Sigmoid colon (tissue), 7 donors: ENCODE measurements around the gene CHRNA10. TPM values are rescaled to one million over a fixed set of nuclear protein-coding genes. Genes with fewer than 3 reads are reported as not detected.
A peak's percentile ranks its signal among the peaks of the same experiment; 100 is the strongest.

Source experiments
- DNase-seq: peaks from one replicate; pipeline ENCODE4 v3.0.0-alpha.2; 2019
- H3K27ac ChIP-seq, 4 donors: fragments of 200-600 bp; sonication (generic); one replicate each; pipeline ENCODE4 v1.5.1; 2016 to 2019; ENCODE audit warnings: mild to moderate bottlenecking in 1 of 4
- H3K27me3 ChIP-seq, 3 donors: fragments of 200-600 bp; sonication (generic); one replicate each; pipeline ENCODE4 v1.5.1; 2019; ENCODE audit warnings: mild to moderate bottlenecking in 1 of 3
- H3K36me3 ChIP-seq, 4 donors: fragments of 200-600 bp; sonication (generic); one replicate each; pipeline ENCODE4 v1.5.1; 2016 to 2019
- H3K4me1 ChIP-seq, 4 donors: fragments of 200-600 bp; sonication (generic); one replicate each; pipeline ENCODE4 v1.5.1; 2017 to 2019
- H3K4me3 ChIP-seq, 4 donors: fragments of 200-600 bp; sonication (generic); one replicate each; pipeline ENCODE4 v1.5.1; 2017 to 2019; ENCODE audit warnings: mild to moderate bottlenecking in 2 of 4, moderate library complexity in 1 of 4
- H3K9me3 ChIP-seq, 4 donors: fragments of 200-600 bp in 3 of 4; sonication (generic) in 3 of 4; one replicate each; pipeline versions ENCODE4 v1.5.1 to v1.6.1; 2013 to 2019
- EP300 ChIP-seq, 4 donors: sonication (generic); formaldehyde crosslinking; IDR thresholded peaks; one replicate each; pipeline ENCODE4 v1.6.1; 2017; ENCODE audit warnings: antibody characterized with exemption in 4 of 4
- POLR2A ChIP-seq, 2 donors: fragments of 450-650 bp; IDR thresholded peaks; one replicate each; pipeline ENCODE4 v1.6.1; 2016; ENCODE audit warnings: antibody characterized with exemption in 2 of 2, mild to moderate bottlenecking in 2 of 2, moderate library complexity in 2 of 2
- POLR2AphosphoS5 ChIP-seq, 4 donors: sonication (generic); formaldehyde crosslinking; IDR thresholded peaks; one replicate each; pipeline ENCODE4 v1.6.1; 2017; ENCODE audit warnings: antibody characterized with exemption in 4 of 4
- WGBS, 2 donors: extraction: QIAGEN DNeasy Blood & Tissue Kit; methylation state at CpG; one replicate each; pipeline ENCODE4 v1.1.7; 2013; 5-methylcytosine and 5-hydroxymethylcytosine counted together
- intact Hi-C: fragments of 100-400 bp; cut with DNase I; formaldehyde crosslinking; loops from one replicate; pipeline ENCODE4 v1.15.1; 2023
- polyA plus RNA-seq, 3 donors: library from polyadenylated mRNA; stranded (reverse); fragments of 200-250 nt; gene quantifications; one replicate each; pipeline ENCODE4 v1.2.3, GENCODE V29; 2013
- small RNA-seq, 3 donors: library from RNA; depleted of rRNA; stranded (forward); fragments of <200 nt; gene quantifications; one replicate each; pipeline ENCODE3, GENCODE V24; 2016
- total RNA-seq, 4 donors: library from RNA; depleted of rRNA; stranded (reverse); fragments of >200 nt; gene quantifications; one replicate each; pipeline ENCODE4 v1.1.0, GENCODE V29; 2016
- TF ChIP-seq, protein P1 (sequence below), 4 experiments: fragments of 450-650 bp in 3 of 4; fragments of 200-600 bp in 1 of 4; IDR thresholded peaks; one replicate each; pipeline ENCODE4 v1.5.1; 2016 to 2019; ENCODE audit warnings: antibody characterized with exemption in 4 of 4, mild to moderate bottlenecking in 3 of 4, moderate library complexity in 2 of 4
- donor health status: healthy with polysubstance abuse.
- donor health status: Bipolar disorder and iron deficiency.
- donor health status: healthy.

CHRNA10 gene
- total and polyA plus RNA-seq, 7 donors: 0.33 to 1.8 (median 0.64) TPM; not detected in 1

- no peaks in the 10 kb centered on the region for H3K9me3 ChIP-seq
- H3K27me3 ChIP-seq: no peaks in the 10 kb centered on the region
- 81 to 84% methylated on average over 8 of the region's 8 CpGs for WGBS, 2 donors
- peak; percentile 55 for DNase-seq
- intact Hi-C loops: no loop called here
- H3K36me3 ChIP-seq: no peaks in the 10 kb centered on the region
- no peak overlapping the region for H3K27ac ChIP-seq
- no peak for TF ChIP-seq POLR2A (IDR thresholded peaks at IDR 0.05)
- TF ChIP-seq EP300 (IDR thresholded peaks at IDR 0.05): no peak
- TF ChIP-seq, protein P1, sequence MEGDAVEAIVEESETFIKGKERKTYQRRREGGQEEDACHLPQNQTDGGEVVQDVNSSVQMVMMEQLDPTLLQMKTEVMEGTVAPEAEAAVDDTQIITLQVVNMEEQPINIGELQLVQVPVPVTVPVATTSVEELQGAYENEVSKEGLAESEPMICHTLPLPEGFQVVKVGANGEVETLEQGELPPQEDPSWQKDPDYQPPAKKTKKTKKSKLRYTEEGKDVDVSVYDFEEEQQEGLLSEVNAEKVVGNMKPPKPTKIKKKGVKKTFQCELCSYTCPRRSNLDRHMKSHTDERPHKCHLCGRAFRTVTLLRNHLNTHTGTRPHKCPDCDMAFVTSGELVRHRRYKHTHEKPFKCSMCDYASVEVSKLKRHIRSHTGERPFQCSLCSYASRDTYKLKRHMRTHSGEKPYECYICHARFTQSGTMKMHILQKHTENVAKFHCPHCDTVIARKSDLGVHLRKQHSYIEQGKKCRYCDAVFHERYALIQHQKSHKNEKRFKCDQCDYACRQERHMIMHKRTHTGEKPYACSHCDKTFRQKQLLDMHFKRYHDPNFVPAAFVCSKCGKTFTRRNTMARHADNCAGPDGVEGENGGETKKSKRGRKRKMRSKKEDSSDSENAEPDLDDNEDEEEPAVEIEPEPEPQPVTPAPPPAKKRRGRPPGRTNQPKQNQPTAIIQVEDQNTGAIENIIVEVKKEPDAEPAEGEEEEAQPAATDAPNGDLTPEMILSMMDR (IDR thresholded peaks at IDR 0.05): no peak
- TF ChIP-seq POLR2AphosphoS5 (IDR thresholded peaks at IDR 0.05): no peak
- H3K4me1 ChIP-seq: no peaks in the 10 kb centered on the region
- H3K4me3 ChIP-seq: no peak overlapping the region
Observed at GRCh38 chr11:3617990-3618389, 53.2 kb downstream of the CHRNA10 start.

- intact Hi-C loops: no loop called here
- no peaks in the 10 kb centered on the region for H3K36me3 ChIP-seq
- DNase-seq: peak; percentile 37
- no peaks in the 10 kb centered on the region for H3K27me3 ChIP-seq
- H3K9me3 ChIP-seq: no peaks in the 10 kb centered on the region
- TF ChIP-seq POLR2AphosphoS5 (IDR thresholded peaks at IDR 0.05) (no peak), POLR2A (IDR thresholded peaks at IDR 0.05) (no peak), EP300 (IDR thresholded peaks at IDR 0.05) (no peak)
- TF ChIP-seq, protein P1 (IDR thresholded peaks at IDR 0.05): no peak
- no peaks in the 10 kb centered on the region for H3K4me1 ChIP-seq
- WGBS, 2 donors: 81% methylated on average over 25 of the region's 25 CpGs
- H3K27ac ChIP-seq: no peak overlapping the region
- H3K4me3 ChIP-seq: no peak overlapping the region
Observed at GRCh38 chr11:3616721-3617460, 54.3 kb downstream of the CHRNA10 start.

GRCh38 chr11:3615998-3616397 lies 55.2 kb downstream of the CHRNA10 start:
- no peaks in the 10 kb centered on the region for H3K36me3 ChIP-seq
- peak; percentile 28 for DNase-seq
- no peak overlapping the region for H3K27ac ChIP-seq
- intact Hi-C loops: no loop called here
- TF ChIP-seq POLR2A (IDR thresholded peaks at IDR 0.05) (no peak), POLR2AphosphoS5 (IDR thresholded peaks at IDR 0.05) (no peak), EP300 (IDR thresholded peaks at IDR 0.05) (no peak)
- TF ChIP-seq, protein P1 (IDR thresholded peaks at IDR 0.05): no peak
- H3K9me3 ChIP-seq: no peaks in the 10 kb centered on the region
- no peaks in the 10 kb centered on the region for H3K27me3 ChIP-seq
- H3K4me3 ChIP-seq: no peak overlapping the region
- 87 to 89% methylated on average over 6 of the region's 6 CpGs for WGBS, 2 donors
- no peaks in the 10 kb centered on the region for H3K4me1 ChIP-seq

Small RNAs within 50 kb of the gene (small RNA-seq; reads per million reads assigned to genes)
- gene RF00019 (0 reads per million in 3 donors), gene RNU6-1143P (0 reads per million in 3 donors)

Other genes with a start within 250 kb of the CHRNA10 start
- gene ART5, start 29.4 kb downstream of the CHRNA10 start, total RNA-seq: under 1 TPM in 1 of 4 donors, not detected in 3; 0.82 TPM
- under 1 TPM in 1 of 3 donors, not detected in 2; 0.17 TPM for gene ART5, start 29.4 kb downstream of the CHRNA10 start, polyA plus RNA-seq
- gene ART1, start 26.3 kb downstream of the CHRNA10 start, total RNA-seq: 1 to 10 TPM in 1 of 4 donors, not detected in 3; 1.1 TPM
- gene ART1, start 26.3 kb downstream of the CHRNA10 start, polyA plus RNA-seq: 1 to 10 TPM in 1 of 3 donors, not detected in 2; 1.2 TPM
- 100 to 1,000 TPM in 3 of 4 donors, 10 to 100 TPM in 1; 83.5 to 158 (median 126) TPM for gene NUP98, start 126.2 kb upstream of the CHRNA10 start, total RNA-seq
- gene NUP98, start 126.2 kb upstream of the CHRNA10 start, polyA plus RNA-seq: 10 to 100 TPM; 14.4 to 33.3 (median 14.6) TPM
- gene PGAP2, start 137.2 kb upstream of the CHRNA10 start, total RNA-seq: 1 to 10 TPM; 3.7 to 7.1 (median 4.5) TPM
- gene PGAP2, start 137.2 kb upstream of the CHRNA10 start, polyA plus RNA-seq: 10 to 100 TPM in 2 of 3 donors, 1 to 10 TPM in 1; 6.9 to 19.4 (median 11.4) TPM
- 10 to 100 TPM; 37.3 to 48.7 (median 46.0) TPM for gene RHOG, start 169.6 kb upstream of the CHRNA10 start, total RNA-seq
- gene RHOG, start 169.6 kb upstream of the CHRNA10 start, polyA plus RNA-seq: 10 to 100 TPM; 59.5 to 90.3 (median 81.8) TPM
- 10 to 100 TPM; 24.7 to 37.4 (median 30.4) TPM for gene STIM1, start 184.3 kb upstream of the CHRNA10 start, total RNA-seq
- gene STIM1, start 184.3 kb upstream of the CHRNA10 start, polyA plus RNA-seq: 10 to 100 TPM in 2 of 3 donors, 1 to 10 TPM in 1; 5.3 to 44.8 (median 15.6) TPM